Measurements from ENCODE around the gene CACNA1C.
"Not testable (repeated sequence)": the region's sequence is repeated elsewhere in the genome, so short reads cannot be mapped to it uniquely, and the experiment has no call there.

Gene CACNA1C

GRCh38 chr12:2467447-2468195 is 414.8 kb downstream of the CACNA1C start:
- no peak for DNase-seq

DNA sequence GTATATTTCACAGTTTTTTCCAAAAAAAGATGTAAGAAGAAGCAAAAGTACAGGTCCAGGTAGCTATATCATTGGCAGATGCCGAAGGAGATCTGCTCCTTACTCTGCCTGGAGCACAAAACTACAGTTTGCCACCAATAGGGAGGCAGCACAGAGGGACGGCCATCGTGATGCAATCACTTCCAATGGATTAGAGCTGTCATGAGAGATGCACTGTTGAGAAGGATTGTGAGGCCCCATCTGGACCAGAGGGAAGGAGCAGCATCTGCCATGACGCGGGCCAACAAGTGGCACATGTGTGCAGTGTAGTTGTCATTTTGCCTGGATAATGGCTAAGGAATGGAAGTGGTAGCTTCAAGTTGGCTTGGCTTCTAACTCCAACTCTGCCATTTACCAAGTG is 423.2 kb downstream of the CACNA1C start:
- DNase-seq = no peak

DNA sequence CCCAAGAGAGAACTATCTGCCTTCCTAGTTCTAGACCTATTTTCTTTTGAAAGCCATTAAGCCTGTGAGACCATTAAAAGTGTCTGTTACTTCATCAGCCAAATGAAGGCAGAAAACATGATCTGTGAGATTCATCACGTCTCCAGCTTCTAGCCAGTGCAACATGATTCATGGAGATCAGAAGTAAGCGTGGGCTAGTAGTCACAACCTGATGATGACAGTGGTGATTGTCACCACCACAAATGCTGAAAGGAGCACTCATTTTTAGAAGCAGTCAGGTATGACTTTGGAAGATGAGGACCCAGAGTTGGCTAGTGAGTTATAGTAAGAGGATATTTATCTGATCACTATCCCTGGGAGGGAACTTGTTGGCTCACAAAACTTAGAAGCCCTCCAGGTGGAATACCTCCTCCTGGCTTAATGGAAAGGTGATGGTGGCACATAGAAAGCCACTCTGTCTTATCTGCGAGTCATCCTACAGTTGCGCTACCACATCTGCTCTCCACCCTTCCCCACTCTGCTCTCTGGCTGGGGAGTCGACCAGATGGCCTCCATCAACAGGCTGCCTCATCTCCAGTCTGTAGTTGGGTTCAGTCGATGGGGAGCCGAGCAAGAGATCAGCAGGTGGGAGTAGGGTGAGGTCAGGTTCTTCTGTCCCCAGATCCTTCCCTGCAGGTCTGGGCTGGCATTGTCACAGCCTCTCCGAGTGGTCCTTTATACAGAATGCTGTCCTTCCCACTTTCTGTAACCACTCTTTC is 424.4 kb downstream of the CACNA1C start:
- DNase-seq = no peak

DNA sequence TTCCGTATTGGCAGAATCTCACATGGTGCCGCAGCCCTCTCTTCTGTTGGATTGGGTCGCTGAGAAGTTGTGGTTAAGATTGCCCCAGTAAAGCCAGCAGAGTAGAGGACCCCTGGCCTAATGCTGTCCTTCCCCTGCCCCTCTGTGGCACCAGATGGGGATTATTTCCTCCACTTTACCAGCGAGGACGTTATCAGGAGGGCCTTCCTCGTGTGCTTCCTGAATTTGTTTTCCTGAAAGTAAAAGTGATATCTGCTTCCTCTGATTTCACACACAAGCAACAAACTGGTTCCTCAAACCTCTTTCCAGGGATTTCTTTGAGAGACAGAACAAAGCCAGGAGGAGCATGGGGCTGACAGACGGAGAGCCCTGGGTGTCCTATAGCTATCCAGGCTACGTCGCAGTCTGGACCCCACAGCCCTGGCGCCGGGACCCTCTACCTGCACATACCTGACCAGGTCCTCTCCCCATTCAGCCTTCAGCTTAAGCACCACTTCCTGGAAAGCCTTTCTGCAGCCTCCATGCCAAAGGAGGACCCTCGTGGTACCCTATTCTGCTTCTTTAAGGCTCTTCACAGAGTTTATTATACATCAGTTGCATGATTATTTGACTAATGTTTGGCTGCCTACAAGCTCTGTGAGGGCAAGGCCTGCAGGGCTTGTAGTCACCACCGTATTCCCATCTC is 427.2 kb downstream of the CACNA1C start:
- DNase-seq = no peak

DNA sequence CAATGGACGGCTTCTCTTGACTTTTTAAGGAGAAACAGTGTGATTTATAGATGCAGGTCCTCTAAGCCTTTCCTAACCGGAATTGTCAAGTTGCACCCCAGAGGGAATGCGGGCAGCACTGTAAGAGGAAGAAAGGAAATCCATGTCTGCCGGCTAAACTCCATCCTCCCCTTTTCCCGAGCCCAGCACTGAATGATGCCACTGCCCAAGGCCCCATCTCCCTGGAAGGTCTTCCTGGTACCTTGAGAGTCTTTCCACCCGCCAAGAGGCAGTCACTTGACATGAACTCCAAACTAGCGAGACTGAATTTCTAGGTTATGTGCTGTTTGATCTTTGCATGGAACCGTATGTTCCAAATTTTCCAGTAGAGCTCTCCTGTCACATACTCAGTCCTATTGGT is 428.6 kb downstream of the CACNA1C start:
- no peak for DNase-seq

DNA sequence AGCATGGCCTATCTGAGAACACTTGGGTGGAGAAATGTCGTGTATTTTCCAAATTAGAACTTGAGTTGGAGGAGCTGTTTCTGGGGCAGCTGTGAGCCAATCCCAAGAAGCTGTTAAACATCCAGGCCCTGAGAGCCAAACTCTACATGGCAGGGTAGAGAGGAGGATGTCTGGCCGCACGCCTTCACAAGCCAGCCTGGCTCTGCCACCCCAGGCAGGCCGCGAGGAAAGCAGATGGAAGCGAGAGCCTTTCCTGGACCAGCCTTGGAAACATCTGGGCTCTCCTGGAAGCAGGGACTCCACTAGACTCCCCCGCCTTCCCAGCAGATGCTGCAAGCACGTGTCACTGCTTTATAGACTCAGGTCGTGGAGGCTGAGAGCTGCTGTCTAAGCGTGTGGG is 429.2 kb downstream of the CACNA1C start:
- no peak for DNase-seq

- DNase-seq = no peak
Observed at GRCh38 chr12:2482938-2483660, 430.3 kb downstream of the CACNA1C start.

DNA sequence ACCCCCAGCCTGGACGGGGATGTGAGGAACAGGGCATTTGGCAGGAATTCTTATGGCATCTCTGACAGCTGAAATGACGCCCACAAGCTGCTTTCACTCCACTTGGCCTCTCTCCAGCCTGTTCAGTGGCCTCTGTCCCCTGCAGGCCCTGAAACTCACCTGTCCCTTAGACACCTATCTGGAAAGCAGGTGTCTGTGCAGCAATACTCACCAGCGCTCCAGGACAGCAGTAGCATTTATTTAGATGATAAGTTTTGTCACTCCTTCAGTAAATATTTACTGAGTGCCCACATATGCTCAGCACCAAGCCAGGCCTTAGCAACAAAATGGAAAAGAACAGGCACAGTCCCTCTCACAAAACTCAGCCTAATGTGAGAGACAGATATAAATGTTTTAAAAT is 430.9 kb downstream of the CACNA1C start:
- DNase-seq = no peak

- no peak for DNase-seq
Observed at GRCh38 chr12:2484141-2484776, 431.5 kb downstream of the CACNA1C start.

DNA sequence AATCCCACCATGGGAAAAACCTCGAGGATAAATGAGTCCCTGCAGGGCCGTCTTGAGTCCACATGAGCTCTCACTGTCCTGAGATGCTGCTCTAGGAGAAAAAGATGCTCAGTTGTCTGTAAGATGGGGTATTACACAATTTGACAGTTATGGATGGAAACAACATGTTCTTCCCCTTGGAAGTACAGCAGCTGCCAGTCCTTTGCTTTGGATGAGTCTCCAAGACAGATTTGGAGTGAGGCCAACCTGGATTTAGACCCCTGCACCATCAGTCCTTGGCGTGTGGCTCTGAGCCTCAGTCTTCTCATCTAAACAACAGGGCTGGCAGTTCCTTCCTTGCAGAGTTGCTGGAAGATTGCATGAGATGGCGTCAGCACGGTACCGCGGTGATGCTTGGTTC is 432.9 kb downstream of the CACNA1C start:
- no peak for DNase-seq

- DNase-seq = no peak
Observed at GRCh38 chr12:2486796-2487195, 434.0 kb downstream of the CACNA1C start.

DNA sequence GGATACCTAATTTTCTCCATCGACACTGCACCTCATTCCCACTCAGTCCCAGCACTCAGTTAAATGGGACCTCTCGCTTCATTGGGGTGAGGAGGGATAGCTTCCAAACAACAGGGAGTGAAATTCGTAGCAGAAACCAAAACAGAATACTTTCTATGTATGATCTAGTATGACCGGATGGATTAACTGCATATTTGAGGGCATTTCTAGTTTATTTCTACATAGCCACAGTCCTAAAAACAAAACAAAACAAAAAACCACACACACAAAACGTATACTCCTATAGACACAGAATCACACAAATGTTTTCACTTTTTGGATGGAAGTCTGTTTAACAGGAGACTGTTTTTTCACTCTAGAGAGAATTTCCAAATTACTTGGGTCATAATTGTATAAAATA is 434.5 kb downstream of the CACNA1C start:
- no peak for DNase-seq

DNA sequence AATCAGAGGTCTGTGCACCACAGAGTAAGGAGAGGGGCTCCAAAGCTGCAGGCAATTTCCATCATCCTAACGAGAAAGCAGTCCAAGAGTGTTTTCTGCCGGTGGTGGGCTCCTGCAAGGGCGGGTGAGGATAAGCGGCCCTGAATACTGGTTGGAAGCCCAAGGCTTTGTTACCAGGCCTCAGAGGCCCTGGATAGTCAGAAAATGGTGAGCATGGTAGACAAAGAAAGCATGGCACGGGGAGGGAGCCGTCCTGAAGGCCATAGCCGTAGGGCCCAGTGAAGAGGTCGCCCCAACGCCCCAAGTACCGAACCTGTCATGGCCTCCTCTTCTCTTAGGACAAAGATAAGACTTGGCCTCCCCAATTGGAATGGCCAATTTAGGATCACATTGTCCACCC is 435.3 kb downstream of the CACNA1C start:
- no peak for DNase-seq

GRCh38 chr12:2488596-2488995 is 435.8 kb downstream of the CACNA1C start:
- no peak for DNase-seq

- no peak for DNase-seq
Observed at GRCh38 chr12:2489275-2489674, 436.5 kb downstream of the CACNA1C start.

DNA sequence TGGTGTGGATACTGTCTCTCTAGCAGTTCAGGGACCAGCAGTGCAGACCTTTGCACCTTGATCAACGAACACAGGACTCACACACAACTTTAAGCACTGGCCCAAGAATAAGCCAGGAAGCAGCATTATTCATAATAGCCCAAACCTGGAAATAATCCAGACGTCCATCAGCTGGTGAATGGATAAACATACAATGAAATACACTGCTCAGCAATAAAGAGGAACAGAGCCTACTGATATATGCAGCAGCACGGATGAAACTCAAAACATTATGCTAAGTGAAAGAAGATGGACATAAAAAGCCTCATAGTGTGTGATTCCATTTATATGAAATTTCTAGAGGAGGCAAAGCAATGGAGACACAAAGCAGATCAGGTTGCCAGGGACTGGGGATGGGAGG is 438.0 kb downstream of the CACNA1C start:
- DNase-seq = no peak

DNA sequence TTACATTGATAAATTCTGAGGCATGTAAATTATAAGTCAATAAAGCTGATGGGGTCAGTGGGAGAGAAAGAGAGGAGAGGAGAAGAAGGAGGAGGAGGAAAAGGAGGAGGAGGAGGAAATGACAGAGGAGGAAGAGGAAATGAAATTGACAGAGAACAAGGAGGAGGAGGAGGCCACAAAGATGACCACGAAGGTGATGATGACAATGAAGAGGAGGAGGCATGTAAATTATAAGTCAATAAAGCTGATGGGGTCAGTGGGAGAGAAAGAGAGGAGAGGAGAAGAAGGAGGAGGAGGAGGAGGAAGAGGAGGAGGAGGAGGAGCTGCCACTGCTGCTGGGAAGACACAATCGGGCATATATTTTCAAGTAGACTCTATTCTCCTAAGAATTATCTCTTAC is 438.6 kb downstream of the CACNA1C start:
- not testable (repeated sequence) for DNase-seq

DNA sequence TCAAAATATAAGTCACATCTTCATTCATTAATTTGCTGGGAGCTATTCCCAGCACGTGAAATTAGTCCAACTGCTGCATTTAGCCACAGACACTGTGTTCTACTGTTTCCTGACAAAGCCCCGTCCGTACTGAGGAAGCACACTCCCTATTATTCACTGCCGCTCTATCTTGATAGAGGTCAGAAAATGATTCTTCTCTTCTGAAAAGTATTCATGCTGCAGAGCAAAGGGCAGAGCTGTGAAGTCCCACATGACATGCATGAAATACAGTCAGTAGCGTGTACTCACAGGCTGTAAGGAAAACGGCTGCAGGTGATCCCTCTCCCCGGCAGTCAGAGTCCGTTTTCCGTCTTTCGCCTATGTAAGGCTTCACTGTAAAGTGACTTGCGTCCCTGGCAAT is 439.4 kb downstream of the CACNA1C start:
- no peak for DNase-seq

DNA sequence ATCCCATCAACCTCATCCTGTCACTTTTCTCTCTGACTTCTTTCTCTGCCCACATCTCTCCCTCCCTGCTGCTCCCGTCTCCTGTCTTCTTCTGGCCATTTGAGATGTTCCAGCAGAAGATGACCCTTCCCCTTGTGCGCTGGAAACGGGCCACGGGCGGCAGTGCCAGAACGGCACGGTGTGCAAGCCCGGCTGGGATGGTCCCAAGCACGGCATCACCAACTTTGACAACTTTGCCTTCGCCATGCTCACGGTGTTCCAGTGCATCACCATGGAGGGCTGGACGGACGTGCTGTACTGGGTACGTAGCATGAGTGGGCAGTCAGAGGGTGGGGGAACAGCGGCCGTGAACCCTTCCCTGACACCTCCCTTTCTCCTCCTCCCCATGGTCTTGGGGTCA is 440.3 kb downstream of the CACNA1C start:
- no peak for DNase-seq

DNA sequence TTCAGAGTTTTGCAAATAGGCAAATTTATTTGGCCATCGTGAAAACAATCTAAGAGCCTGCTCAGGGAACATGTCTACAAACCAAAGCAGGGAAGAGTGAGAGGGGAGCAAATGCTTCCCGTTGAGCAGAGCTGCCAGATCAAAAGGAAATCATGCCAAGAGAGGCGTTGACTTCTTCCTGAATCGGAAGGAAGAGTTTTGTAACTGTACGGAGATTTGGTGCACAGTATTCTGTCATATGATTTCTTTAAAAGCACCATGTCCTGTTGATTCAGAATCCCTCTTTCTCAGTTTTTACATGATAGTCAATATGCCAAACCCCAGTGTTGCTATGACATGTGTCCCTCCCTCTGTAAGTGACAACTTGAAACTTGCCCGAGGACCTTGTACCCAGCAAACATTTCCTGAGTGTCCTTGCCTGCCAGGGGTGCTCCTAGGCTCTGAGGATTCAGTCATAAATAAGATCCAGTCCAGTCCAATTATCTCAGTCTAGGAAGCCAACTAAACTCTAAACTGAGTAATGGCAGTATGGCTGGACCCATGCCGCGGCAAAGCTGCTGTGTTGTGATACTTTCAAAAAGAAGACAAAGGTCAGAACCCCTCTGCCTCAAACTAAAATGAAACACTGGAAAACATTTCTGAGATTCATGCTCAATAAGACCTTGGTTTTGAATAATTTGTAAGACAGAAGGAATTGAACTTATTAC is 441.9 kb downstream of the CACNA1C start:
- no peak for DNase-seq

DNA sequence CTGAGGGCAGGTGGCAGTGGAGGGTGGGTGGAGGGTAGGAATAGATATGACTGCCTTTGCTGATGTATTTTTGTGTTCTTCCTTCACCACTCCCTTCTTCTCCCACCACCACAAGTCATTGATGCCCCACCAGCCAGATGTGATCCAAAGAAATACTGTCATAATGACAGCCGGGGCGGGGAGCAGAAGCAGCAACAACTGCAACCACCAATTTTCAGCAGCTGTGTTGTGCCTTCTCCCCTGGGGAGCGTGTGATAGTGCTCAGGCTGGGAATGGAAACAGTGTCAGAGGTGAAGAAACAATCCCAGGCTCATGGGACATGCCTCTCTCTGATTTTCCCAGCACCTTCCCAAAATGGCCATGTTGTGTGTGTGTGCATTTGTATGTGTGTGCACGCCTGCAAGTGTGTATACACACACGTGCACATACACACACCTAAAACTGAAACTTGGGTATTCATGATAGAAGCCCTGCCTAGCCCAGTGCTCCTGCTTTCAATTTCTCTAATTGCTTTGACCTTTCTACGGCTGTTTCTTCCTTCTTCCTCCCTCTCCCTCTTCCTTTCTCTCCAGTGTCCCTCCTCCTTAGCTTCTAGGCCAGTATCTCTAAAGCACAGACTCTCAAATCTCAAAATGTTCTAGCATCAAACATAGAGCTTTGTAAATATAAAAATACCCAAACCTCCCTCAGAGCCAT is 442.8 kb downstream of the CACNA1C start:
- no peak for DNase-seq

Data from activated T-cell treated with anti-CD3 and anti-CD28 coated beads for 4 hours (primary cell).